DMS79 (cell line): Measurements from ENCODE around the gene CACNA2D4.
"Not testable (repeated sequence)": the region's sequence is repeated elsewhere in the genome, so short reads cannot be mapped to it uniquely, and the experiment has no call there.

Source experiments
- DNase-seq: peaks from one replicate; lab custom pipeline; 2025; lab: John Stamatoyannopoulos, UW

The CACNA2D4 gene

DNA sequence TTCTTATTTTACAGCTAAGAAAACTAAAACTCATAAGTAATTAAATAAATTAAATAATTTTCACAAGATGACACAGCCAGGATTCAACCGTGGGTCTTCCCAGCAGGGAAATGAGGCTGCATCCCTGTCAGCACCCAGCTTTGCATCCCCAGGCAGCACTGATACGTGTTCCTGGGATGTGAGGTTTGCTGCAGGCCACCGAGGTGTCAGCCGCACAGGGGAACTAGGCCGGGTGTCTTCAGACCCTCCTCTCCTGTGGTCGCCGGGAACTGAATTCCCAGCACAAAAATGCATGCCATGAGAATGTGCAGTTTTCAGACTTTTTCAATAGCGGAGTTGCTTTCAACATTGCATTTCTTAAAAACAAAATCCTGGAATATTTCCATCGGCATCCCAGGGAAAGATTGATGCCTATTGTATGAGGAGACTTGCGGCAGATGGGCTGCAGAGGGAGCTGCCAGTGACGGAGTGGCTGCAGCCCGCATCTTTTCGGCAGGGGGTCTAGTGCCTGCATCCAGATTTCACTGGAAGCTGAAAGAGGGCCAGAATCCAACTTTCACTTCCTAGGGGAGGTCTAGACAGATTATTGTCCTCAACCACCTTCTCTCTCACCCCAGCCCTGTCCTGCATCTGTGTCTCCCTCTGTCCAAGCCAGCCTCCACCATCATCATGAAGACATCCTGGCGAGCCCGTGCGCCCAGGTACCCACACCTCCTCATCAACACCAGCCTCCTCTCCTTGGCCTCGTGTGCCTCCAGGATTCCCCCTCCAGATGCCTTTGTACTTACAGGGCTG lies 85.5 kb downstream of the CACNA2D4 start:
- DNase-seq: no peak

DNA sequence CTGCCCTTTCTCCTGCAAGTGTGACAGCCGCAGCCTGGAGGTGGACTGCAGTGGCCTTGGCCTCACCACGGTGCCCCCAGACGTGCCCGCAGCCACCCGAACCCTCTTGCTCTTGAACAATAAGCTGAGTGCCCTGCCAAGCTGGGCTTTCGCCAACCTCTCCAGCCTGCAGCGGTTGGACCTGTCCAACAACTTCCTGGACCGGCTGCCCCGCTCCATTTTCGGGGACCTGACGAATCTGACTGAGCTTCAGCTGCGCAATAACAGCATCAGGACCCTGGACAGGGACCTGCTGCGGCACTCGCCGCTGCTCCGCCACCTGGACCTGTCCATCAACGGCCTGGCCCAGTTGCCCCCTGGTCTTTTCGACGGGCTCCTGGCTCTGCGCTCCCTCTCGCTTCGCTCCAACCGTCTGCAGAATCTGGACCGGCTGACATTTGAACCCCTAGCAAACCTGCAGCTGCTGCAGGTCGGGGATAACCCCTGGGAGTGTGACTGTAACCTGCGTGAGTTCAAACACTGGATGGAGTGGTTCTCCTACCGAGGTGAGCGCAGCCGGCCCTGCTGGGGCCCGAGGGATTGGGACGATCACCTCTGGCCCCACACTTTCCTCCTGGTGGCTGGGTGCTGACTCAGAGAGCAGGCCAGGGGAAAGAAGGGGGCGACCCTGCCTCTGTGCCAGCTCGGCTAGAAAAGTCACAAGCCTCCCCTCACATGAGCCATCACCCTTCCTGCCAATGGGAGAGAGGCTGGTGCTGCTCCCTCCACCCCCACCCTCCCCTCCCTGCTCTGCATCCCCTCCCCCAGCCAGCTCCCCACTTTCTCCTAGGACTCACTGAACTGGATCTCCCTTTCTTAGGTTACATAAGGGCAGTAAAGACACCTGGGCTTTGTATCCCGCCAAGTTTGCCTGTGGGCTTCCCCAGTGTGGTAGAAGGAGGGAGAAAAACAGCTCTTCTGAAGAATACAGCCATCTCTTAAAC lies 87.2 kb downstream of the CACNA2D4 start:
- peak; percentile 85 for DNase-seq

DNA sequence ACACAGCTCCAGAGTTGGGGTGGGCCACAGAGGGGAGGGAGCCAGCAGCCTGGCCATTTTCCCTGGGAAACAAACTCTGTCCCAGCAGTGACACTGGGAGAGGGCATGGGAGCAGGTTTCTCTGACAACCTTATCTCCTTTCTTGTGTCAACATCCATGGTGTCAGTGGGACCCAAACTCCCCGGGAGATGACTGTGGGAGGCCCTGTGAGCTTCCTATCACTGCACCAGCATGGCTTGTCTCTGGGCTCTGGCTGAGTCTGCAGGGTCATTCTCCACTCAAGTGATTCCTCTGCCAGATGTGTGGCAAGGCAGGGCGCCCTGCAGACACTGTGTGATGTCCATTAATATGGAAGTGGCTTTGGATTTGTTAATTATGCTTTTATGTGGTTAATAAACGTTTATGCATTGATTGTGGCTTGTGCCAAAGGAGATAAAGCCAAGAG lies 88.0 kb downstream of the CACNA2D4 start:
- DNase-seq: no peak

DNA sequence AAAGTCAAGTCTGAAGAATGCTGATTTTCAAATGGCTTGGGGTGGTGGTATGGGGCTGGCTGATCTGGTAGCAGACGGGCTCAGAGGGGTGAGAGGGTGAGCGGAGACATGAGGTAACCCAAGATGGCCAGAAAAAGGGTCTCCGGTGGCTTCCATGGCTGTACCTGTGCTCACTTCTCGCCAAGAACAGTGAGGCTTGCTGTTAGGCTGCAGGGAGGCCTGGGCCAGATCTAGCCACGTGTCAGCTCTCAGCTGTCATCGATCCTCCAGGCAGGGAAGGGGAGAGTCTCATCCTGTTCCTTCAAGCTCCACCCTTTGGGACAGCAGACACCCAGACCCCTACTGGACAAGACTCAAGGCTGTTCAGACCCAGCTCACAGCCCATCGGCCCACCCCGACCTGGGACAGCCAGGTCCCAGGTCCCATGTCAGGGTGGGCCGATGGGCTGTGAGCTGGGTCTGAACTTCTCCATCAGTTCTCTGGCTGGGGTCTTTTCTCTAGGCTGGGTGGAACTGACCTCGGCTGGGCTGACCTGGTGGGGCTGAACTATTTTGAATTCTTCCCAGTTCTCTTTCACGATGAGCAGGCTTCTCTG lies 89.0 kb downstream of the CACNA2D4 start:
- DNase-seq: no peak

DNA sequence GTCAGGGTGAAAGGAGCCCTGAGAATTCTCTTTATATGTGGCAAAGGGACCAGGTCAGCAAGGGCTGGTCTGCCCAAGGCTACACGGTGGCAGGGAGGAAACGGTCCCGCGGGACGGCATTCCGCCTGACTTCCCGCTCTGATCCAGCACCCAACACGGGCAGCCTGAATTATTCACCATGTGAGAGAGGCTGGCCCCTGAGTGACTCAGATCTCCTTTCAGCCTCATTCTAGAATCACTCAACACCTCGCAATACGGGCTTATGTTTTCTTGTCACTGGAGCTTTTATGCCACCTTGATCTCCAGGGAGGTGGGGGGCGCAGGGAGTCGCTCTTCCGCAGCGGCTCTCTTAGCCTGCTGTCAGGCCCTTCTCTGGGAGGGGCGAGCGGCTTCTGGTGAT lies 89.6 kb downstream of the CACNA2D4 start:
- DNase-seq: no peak

DNA sequence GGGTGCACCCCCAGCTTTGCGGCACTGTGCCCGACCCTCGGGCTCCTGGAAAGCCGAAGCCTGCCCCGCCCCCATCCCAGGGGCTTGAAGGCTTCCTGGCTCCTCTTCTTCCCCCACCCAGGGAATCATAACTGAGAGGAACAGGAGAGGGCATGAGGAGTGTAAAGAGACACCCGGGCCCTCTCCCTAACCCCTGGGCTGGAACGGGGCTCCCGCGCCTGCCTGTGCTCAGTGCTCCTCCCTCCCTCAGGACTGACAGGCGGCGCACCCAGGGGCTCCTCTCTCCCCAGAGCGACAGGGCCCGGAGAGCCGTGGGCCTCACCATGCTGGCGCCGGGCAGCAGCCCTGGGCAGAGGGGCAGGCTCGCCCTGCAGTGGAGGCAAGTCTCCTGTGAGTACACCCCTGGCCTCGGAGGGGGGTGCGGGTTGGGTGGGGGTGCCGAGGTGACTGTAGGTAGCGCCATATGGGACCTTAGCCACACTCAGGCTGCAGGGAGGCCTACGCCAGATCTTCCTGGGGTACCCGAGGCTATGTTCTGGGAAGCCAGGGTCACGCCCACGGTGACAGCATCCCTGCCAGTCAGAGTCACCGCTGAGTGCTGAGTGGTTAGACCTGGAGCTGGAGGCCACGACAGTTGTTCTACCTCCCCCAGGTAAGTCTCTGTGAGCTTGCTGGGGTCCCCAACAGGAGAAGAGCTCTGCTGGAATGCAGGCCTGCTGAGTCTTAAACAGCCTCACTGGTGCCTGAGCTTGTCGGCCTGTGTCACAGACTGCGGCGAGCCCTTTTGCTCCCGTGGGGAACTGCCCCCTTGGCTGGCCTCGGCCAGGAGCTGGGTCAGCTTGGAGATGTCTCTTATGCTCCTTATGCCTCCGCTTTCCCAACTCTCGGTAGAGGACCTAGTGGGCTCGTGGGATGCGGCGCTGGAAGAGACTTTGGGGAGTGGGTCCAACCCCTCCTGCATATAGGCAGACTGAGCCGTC lies 90.3 kb downstream of the CACNA2D4 start:
- no peak for DNase-seq

DNA sequence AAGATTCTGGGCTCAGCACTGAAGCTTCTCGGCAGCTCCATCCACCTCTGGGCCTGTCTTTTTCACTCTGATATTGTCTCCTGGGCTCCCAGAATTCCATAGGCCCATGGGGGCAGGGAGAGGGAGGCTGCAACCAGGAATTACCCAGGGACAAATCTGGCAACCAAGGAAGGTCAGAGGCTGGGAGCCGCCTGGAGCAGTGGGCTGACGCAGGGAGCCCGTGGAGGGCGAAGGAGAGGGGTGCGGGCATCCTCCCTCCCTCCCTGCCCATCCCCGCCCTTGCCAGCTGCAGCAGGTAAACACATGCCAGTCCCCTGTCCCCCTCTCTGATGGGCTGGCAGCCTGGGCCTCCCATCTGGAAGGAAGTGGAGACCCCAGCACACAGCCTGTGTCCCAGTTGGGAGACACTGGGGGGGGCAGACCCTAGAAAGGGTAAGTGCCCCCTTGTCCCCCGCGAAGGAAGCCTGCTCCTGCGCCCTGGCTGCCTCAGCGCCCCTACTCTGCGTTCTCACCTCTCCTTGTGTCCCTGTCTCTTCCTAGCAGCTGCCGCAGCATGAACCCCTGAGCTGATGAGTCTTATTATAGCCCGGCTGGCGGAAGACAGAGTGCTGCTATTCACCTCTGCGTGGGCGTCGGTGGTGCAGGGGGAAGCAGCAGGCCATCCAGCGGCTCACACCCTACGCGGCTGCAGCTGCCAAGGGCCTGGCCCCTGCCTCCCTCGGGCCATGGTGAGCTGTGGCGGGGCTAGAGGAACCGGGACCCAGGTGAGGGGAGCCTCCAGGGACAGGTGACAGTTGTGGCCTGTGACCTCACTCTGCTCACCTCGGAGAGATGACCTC lies 91.4 kb downstream of the CACNA2D4 start:
- no peak for DNase-seq

DNA sequence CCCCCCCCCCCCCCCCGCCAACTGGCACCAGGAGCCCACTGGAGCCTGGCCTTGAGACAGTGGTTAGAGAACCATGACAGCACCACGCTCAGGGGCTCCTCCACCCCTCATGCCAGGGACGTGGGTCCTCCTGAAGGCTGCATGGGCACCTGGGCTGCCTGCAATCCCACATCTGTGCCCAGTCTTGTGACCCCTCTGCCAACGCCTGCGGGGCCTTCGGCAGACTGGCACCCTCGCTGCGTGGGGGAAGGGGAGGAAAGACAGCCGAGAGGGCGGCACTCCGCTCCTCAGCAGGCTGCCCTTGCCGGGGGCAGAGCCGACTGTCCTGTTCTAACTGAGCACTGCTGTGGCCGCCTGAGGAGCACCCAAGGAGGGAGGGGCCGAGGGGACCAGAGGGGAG lies 92.1 kb downstream of the CACNA2D4 start:
- no peak for DNase-seq

DNA sequence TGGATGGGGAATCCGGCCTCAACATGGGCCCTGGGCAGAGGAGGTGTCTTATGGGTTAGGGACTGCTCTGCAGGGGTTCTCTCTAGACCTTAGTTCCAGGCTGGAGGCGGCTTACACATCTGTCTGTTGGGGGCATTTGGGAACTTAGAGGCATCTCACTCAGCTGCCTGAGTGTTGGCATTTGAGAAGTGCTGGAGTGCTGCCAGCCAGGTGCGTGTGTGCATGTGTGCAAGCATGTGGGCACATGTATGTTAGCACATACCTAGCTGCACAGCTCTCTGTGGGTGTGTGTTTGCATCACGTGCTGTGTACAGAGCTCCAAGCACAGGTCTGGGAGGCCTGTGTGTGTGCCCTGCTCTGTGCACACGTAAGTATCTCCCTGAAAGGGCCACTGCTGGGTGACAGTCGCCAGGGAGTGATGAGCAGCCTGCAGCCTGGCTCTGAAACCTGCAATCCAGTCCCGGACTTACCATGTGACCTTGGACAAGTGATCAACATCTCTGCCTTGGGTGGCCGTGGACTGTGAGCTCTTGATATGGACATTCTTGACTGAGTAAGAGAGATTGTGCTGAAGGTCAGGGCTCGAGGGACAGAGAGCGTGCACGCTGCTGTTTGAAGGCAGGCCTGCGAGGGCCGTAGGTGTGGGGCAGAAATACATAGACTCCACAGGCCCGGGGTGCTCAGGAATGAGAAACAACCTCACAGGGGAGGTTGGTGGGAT lies 92.9 kb downstream of the CACNA2D4 start:
- no peak for DNase-seq

DNA sequence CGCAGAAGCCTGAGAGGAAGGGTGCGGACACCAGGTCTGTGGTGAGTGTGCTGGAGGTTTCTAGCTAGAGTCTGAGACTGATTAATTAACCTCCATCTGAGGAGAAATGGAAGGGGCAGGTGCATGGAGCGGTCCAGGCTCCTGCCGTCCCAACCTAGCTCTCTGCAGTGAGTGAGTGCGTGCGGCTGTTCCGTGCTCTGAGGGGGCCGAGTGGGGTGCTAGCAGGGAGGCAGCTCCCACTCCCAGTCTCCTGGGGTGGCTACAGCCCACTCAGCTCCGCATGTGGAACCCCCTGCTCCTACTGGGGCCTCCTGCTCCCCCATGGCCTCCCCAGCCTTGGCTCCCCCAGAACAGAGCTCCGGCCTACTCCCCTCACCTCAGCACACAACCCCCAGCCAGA lies 95.2 kb downstream of the CACNA2D4 start:
- no peak for DNase-seq

DNA sequence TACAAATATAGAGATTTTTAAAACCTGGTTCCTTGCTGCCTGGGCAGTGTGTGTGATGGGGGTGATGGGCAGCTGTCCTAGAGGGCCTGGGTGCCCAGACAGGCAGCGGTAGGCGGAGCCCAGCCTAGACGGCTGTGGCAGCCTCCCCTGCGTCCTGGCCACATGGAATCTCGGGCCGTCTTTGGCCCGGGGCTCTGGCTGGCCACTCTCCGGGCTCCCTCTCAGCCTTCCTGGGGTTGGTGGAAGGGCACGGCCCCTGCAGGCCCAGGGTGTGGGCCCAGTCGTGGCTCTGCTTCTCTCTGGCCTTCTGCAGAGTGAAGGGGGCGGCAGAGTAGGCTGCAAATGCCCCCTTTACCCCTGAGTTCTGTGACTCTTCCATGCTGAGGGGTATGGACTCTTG lies 95.8 kb downstream of the CACNA2D4 start:
- no peak for DNase-seq

DNA sequence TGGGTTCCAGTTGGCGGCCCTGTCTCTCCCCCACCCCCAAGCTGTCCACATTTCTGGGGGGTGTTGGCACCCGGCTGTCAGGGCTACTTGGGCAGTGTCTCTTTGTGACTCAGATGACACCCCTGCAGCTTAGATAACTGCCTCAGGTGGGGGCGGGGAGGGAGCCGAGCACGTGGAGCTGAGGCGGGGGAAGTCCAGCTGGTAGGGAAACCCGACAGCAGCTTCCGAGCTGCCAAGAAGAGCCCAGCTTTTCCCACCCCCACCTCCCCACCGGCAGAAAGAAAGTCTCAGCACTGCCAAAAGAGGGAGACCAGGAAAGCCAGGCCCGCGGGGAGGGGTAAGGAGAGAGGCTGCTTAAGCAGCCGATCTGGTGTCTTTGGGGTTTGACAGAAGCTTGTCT lies 96.6 kb downstream of the CACNA2D4 start:
- no peak for DNase-seq

DNA sequence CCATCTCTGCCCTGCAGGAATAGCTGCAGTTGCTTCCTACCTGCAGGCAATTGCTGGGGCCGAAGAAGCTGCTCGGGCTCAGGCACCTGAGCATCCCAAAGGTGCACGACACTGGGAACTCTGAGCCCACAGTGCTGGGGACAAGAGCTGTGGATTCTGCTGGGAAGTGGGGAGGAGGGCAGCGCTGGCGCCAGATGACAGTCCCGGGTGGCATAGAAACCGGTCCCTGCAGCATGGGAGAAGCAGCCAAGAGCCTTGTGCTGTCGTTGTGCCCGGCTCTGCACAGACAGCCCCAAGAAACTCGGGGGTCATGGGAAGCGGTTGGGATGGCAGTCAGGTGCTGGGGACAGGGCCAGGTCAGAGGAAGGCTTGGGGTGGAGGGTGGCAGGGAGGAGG lies 97.6 kb downstream of the CACNA2D4 start:
- DNase-seq: no peak

DNA sequence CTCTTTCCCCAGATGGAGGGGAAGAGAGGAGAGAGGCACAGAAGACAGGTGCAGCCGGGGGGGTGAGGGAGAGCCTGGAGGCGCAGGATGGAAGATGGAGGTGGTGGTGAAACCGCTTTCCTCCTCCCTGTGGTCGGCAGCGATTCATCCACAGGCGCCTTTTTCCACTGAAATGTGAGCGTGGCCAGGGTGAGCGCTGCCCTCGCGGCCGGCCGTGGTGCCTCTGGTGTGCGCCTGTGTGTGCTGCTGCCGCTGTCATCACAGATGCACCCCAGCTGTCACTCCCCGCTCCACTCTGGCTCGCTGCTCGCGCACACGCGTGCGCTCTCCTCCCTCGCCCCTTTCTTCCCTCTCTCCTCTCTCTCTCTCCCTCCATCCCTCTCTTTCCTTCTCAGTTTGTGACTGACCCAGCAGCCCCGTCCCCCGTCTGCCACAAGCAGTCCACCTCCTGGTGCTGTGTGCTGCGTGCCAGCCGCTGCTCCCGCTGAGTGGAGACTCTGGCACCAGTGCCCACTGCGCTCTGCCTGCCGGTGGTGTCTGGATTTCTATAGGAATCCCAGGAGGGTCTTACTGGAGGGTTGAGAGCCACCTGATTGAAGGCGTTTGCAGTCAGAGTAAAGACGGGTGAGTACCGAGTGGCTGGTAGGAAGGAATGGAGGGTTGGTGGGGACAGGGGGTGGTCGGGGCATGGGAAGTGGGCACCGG lies 98.1 kb downstream of the CACNA2D4 start, which contains the start of gene LRTM2:
LRTM2 (plus strand) TSS at position 375 of the 705 bp plus-strand sequence. CDS start 7,584 bp downstream, outside the sequence.
- DNase-seq: no peak

DNA sequence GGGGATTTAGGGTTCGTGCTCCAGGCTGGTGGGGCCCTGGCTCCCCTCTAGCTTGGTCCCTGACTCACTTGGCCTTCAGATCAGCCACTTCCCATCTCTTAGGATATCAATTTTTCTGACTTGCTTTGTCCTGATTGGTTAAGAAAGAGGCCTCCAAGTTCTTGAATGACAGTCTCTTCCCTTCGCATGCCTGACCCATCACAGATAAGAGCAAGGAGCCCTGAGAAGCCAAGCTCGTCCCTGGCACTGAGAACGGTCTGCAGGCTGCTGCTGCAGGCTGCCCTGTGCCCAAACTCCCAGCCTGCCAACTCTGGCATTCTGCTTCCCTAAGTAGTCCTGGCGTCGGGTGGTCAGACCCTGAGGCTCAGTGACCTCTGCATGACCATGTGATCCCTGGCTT lies 98.9 kb downstream of the CACNA2D4 start:
- no peak for DNase-seq

DNA sequence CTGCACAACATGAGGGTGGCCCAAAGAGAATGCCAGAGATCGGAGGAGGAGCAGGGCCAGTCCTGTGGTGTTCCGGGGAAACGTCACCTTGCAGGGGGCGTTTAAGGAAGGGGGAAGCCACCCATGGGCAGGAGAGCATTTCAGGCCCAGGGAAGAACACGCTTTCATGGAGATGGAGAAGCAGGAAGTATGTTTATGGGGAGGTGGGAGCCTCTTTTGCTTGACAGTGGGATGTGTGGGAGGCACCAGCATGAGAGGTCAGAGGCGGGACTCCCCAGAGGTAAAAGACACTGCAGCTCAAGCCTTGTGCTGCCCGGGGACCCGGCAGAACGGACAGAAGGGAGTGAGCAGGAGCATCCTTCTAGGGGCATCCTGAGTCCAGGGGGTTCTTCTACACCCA lies 99.4 kb downstream of the CACNA2D4 start:
- DNase-seq: no peak

DNA sequence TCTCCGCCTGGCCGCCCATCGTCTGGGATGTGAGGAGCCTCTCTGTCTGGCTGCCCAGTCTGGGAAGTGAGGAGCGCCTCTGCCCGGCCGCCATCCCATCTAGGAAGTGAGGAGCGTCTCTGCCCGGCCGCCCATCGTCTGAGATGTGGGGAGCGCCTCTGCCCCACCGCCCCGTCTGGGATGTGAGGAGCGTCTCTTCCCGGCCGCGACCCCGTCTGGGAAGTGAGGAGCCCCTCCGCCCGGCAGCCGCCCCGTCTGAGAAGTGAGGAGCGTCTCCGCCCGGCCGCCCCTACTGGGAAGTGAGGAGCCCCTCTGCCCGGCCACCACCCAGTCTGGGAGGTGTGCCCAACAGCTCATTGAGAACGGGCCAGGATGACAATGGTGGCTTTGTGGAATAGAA lies 100.5 kb downstream of the CACNA2D4 start:
- DNase-seq: not testable (repeated sequence)

DNA sequence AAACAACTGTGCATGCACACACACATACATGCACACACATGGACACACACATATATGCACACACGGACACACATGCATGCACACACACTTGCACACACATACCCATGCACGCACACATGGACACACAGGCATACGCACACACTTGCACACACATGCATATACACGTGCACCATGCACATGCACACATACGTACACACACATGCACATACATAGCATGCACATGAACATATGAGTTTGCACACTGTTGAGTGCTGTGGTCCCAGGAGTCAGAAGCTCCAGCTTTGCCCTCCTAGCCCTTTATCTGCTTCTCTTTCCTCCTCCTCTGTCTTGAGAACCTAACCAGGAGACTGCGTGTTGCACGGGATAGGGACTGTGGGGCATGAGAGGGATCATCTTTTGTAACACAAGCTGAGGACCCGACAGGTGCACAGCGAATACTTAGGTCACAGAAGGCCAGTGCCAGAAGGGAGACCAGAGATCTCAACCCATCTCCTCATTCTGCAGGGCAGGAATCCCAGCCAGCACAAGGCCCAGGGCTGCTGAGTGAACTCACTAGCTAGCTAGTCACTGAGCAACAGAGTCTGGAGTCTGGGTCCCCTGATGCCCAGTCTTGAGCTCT lies 101.6 kb downstream of the CACNA2D4 start:
- no peak for DNase-seq
